Keratinocyte (primary cell): Measurements from ENCODE around the gene SHC1. TPM values are rescaled to one million over a fixed set of nuclear protein-coding genes. Genes with fewer than 3 reads are reported as not detected.
A peak's percentile ranks its signal among the peaks of the same experiment; 100 is the strongest.

ENCODE experiments used
- DNase-seq: peaks from one replicate; pipeline ENCODE4 v3.0.0-alpha.2; 2011; ENCODE audit warnings: low read depth, missing footprints, low spot score
- FAIRE-seq: peaks from 2 replicates; lab custom pipeline; 2011; peaks lifted over from hg19 to GRCh38; lab: Jason Lieb, UNC
- H2AFZ ChIP-seq: 2 replicates; pipeline ENCODE4 v1.6.0; 2012; ENCODE audit warnings: low read length, control low read depth, inconsistent platforms; ENCODE audit not compliant: control insufficient read depth
- H3K27ac ChIP-seq: 2 replicates; pipeline ENCODE4 v1.5.1; 2011; ENCODE audit warnings: low read length; ENCODE audit not compliant: control insufficient read depth, insufficient read depth
- H3K27me3 ChIP-seq: 3 replicates; pipeline ENCODE4 v1.6.0; 2011; ENCODE audit warnings: low read length; ENCODE audit not compliant: control insufficient read depth, insufficient read depth; ENCODE audit errors: extremely low read depth
- H3K36me3 ChIP-seq, 2 experiments: 2 replicates in 1 of 2; 3 replicates in 1 of 2; pipeline ENCODE4 v1.5.1; 2011; ENCODE audit warnings: low read length in 2 of 2, mild to moderate bottlenecking in 1 of 2; ENCODE audit not compliant: control insufficient read depth in 2 of 2, insufficient read depth in 2 of 2; ENCODE audit errors: extremely low read depth in 1 of 2
- H3K4me1 ChIP-seq: 3 replicates; pipeline ENCODE4 v1.5.1; 2011; ENCODE audit warnings: low read length; ENCODE audit not compliant: control insufficient read depth, insufficient read depth; ENCODE audit errors: extremely low read depth
- H3K4me2 ChIP-seq: 3 replicates; pipeline ENCODE4 v1.6.0; 2011; ENCODE audit warnings: low read depth, low read length; ENCODE audit not compliant: control insufficient read depth, insufficient read depth; ENCODE audit errors: extremely low read depth
- H3K4me3 ChIP-seq, 3 experiments: fragments of 200-600 bp in 1 of 3; sonication (generic) in 1 of 3; 2 replicates in 2 of 3; 3 replicates in 1 of 3; pipeline ENCODE4 v1.5.1; 2011 to 2016; ENCODE audit warnings: low read length in 3 of 3, mild to moderate bottlenecking in 3 of 3, control low read depth in 2 of 3, inconsistent platforms in 1 of 3, low read depth in 1 of 3, mixed read lengths in 1 of 3, mixed run types in 1 of 3, moderate library complexity in 1 of 3; ENCODE audit not compliant: control insufficient read depth in 2 of 3, insufficient read depth in 2 of 3; ENCODE audit errors: extremely low read depth in 1 of 3
- H3K79me2 ChIP-seq: 2 replicates; pipeline ENCODE4 v1.6.0; 2012; ENCODE audit warnings: low read length; ENCODE audit not compliant: control insufficient read depth, insufficient read depth
- H3K9ac ChIP-seq: 3 replicates; pipeline ENCODE4 v1.6.0; 2011; ENCODE audit warnings: low read length; ENCODE audit not compliant: control insufficient read depth, insufficient read depth; ENCODE audit errors: extremely low read depth
- H3K9me1 ChIP-seq: 3 replicates; pipeline ENCODE4 v1.6.0; 2011; ENCODE audit warnings: low read length; ENCODE audit not compliant: control insufficient read depth, insufficient read depth; ENCODE audit errors: extremely low read depth
- H3K9me3 ChIP-seq: 2 replicates; pipeline ENCODE4 v1.5.1; 2012; ENCODE audit warnings: low read depth, low read length; ENCODE audit not compliant: control insufficient read depth
- H4K20me1 ChIP-seq: 3 replicates; pipeline ENCODE4 v1.6.0; 2011; ENCODE audit warnings: low read length; ENCODE audit not compliant: control insufficient read depth, insufficient read depth; ENCODE audit errors: extremely low read depth
- CTCF ChIP-seq, 3 experiments: IDR thresholded peaks in 1 of 3; conservative IDR thresholded peaks in 1 of 3; optimal IDR thresholded peaks in 1 of 3; 2 replicates in 2 of 3; 3 replicates in 1 of 3; pipeline versions ENCODE3 to v1.5.1; 2011; ENCODE audit warnings: low read length in 3 of 3, mild to moderate bottlenecking in 3 of 3, moderate library complexity in 2 of 3, control low read depth in 1 of 3, inconsistent platforms in 1 of 3; ENCODE audit not compliant: insufficient read depth in 2 of 3; ENCODE audit errors: extremely low read depth in 1 of 3
- EZH2 ChIP-seq: IDR thresholded peaks from one replicate; pipeline ENCODE4 v1.6.1; 2012; ENCODE audit warnings: inconsistent platforms, mild to moderate bottlenecking, low read length, moderate library complexity
- dilution Hi-C: fragments of 300-500 bp; cut with MboI; formaldehyde crosslinking; loops from one replicate; pipeline ENCODE4 v1.7.0; 2020; ENCODE audit warnings: low sequenced_read_pairs; ENCODE audit not compliant: extremely low pct_ligation_motif_present
- polyA plus RNA-seq, 5 experiments: library from polyadenylated mRNA; depleted of rRNA in 3 of 5; stranded (reverse) in 3 of 5; stranded (forward) in 1 of 5; unstranded in 1 of 5; fragments of >200 nt; gene quantifications; 1 replicate in 1 of 5; 2 replicates in 3 of 5; 3 replicates in 1 of 5; pipeline versions ENCODE4 v1.2.1 to v1.2.3, GENCODE V29; 2011 to 2012; ENCODE audit warnings: missing spikeins in 2 of 5, low read depth in 1 of 5, low replicate concordance in 1 of 5

The SHC1 gene
- polyA plus RNA-seq, 1 donor (not counting 4 experiments of a cell fraction or from before 2014, with no cell fraction given): 245 TPM

GRCh38 chr1:154989195-154989860, 18.8 kb upstream of the SHC1 start:
- peaks cover 5% of the 10 kb centered on the region for H3K4me1 ChIP-seq
- dilution Hi-C loops: no loop called here
- peaks cover 23 to 28% of the 10 kb centered on the region in 2 experiments for H3K36me3 ChIP-seq
- H3K9me1 ChIP-seq: no peaks in the 10 kb centered on the region
- no peak overlapping the region for H3K27ac ChIP-seq
- peaks cover 28% of the 10 kb centered on the region for H3K79me2 ChIP-seq
- no peaks in the 10 kb centered on the region for H3K9me3 ChIP-seq
- DNase-seq: no peak
- H3K9ac ChIP-seq: no peak overlapping the region
- no peaks in the 10 kb centered on the region for H3K27me3 ChIP-seq
- no peak for TF ChIP-seq CTCF (optimal IDR thresholded peaks at IDR 0.05 in 1 of 3, IDR thresholded peaks at IDR 0.05 in 1 of 3, conservative IDR thresholded peaks at IDR 0.05 in 1 of 3; ENCODE audit: extremely low read depth in 1 of 3, insufficient read depth in 2 of 3, low read length in 3 of 3)
- TF ChIP-seq EZH2: no peak
- H2AFZ ChIP-seq: no peak overlapping the region
- no peak for FAIRE-seq
- H3K4me2 ChIP-seq: no peak overlapping the region
- H3K4me3 ChIP-seq: no peak overlapping the region
- H4K20me1 ChIP-seq: peaks cover 3% of the 10 kb centered on the region

- H3K27ac ChIP-seq: no peak overlapping the region
- H3K36me3 ChIP-seq: peaks cover 23 to 28% of the 10 kb centered on the region in 2 experiments
- dilution Hi-C loops: no loop called here
- no peaks in the 10 kb centered on the region for H3K9me3 ChIP-seq
- no peak overlapping the region for H2AFZ ChIP-seq
- H3K79me2 ChIP-seq: peaks cover 38% of the 10 kb centered on the region
- no peak overlapping the region for H3K4me3 ChIP-seq
- DNase-seq (no peak), FAIRE-seq (no peak)
- H3K4me2 ChIP-seq: no peak overlapping the region
- H3K9ac ChIP-seq: no peak overlapping the region
- no peaks in the 10 kb centered on the region for H3K27me3 ChIP-seq
- peaks cover 3% of the 10 kb centered on the region for H4K20me1 ChIP-seq
- H3K9me1 ChIP-seq: no peaks in the 10 kb centered on the region
- TF ChIP-seq EZH2 (no peak), CTCF (optimal IDR thresholded peaks at IDR 0.05 in 1 of 3, IDR thresholded peaks at IDR 0.05 in 1 of 3, conservative IDR thresholded peaks at IDR 0.05 in 1 of 3; ENCODE audit: extremely low read depth in 1 of 3, insufficient read depth in 2 of 3, low read length in 3 of 3) (peak in 1 of 3 experiments; percentile 8)
- H3K4me1 ChIP-seq: peaks cover 13% of the 10 kb centered on the region
These were observed 17.8 kb upstream of the SHC1 start for GRCh38 chr1:154988058-154988954.
